Dedifferentiated amniotic fluid mesenchymal stem cell (primary cell): Measurements from ENCODE around the gene PHLDB2.

Source experiments
- DNase-seq: peaks from one replicate; pipeline ENCODE4 v3.0.0-alpha.2; 2016; ENCODE audit errors: extremely low spot score

Gene PHLDB2

GRCh38 chr3:111961461-111962164 lies 102.5 kb downstream of the PHLDB2 start:
- no peak for DNase-seq

- peak; percentile 52 for DNase-seq
Measured at GRCh38 chr3:111963424-111963823, 104.4 kb downstream of the PHLDB2 start.

GRCh38 chr3:111965484-111965883 lies 106.4 kb downstream of the PHLDB2 start:
- no peak for DNase-seq

- no peak for DNase-seq
Measured at GRCh38 chr3:111967068-111967467, 108.0 kb downstream of the PHLDB2 start.

- DNase-seq = peak; percentile 75
Measured at GRCh38 chr3:111967651-111968274, 108.7 kb downstream of the PHLDB2 start.

- no peak for DNase-seq
Measured at GRCh38 chr3:111968319-111969054, 109.4 kb downstream of the PHLDB2 start.

GRCh38 chr3:111970376-111970775 lies 111.3 kb downstream of the PHLDB2 start:
- DNase-seq = no peak

GRCh38 chr3:111971533-111972130 lies 112.6 kb downstream of the PHLDB2 start:
- no peak for DNase-seq

- DNase-seq = no peak
Measured at GRCh38 chr3:111972891-111973290, 113.8 kb downstream of the PHLDB2 start.

GRCh38 chr3:111975131-111975530 lies 116.1 kb downstream of the PHLDB2 start:
- DNase-seq = no peak

- no peak for DNase-seq
Measured at GRCh38 chr3:111976254-111976653, 117.2 kb downstream of the PHLDB2 start.

GRCh38 chr3:111978583-111979433 lies 119.7 kb downstream of the PHLDB2 start, which contains the start of gene ABHD10:
TSS of gene ABHD10 (plus strand) at chr3:111979026. CDS start at chr3:111979062, 36 bp downstream.
- DNase-seq = peak; percentile 97

GRCh38 chr3:111979434-111980038 lies 120.5 kb downstream of the PHLDB2 start:
- DNase-seq = no peak

GRCh38 chr3:111980716-111981456 lies 121.8 kb downstream of the PHLDB2 start:
- DNase-seq = no peak

GRCh38 chr3:111981457-111981763 lies 122.3 kb downstream of the PHLDB2 start:
- no peak for DNase-seq

GRCh38 chr3:111984636-111985298 lies 125.7 kb downstream of the PHLDB2 start:
- DNase-seq = no peak

- DNase-seq = no peak
Measured at GRCh38 chr3:111986800-111987199, 127.7 kb downstream of the PHLDB2 start.

- DNase-seq = peak; percentile 76
Measured at GRCh38 chr3:111989061-111989678, 130.1 kb downstream of the PHLDB2 start.

- DNase-seq = no peak
Measured at GRCh38 chr3:111993038-111993437, 134.0 kb downstream of the PHLDB2 start.
